Measurements from ENCODE around the gene LRRC53.

LRRC53 gene

DNA sequence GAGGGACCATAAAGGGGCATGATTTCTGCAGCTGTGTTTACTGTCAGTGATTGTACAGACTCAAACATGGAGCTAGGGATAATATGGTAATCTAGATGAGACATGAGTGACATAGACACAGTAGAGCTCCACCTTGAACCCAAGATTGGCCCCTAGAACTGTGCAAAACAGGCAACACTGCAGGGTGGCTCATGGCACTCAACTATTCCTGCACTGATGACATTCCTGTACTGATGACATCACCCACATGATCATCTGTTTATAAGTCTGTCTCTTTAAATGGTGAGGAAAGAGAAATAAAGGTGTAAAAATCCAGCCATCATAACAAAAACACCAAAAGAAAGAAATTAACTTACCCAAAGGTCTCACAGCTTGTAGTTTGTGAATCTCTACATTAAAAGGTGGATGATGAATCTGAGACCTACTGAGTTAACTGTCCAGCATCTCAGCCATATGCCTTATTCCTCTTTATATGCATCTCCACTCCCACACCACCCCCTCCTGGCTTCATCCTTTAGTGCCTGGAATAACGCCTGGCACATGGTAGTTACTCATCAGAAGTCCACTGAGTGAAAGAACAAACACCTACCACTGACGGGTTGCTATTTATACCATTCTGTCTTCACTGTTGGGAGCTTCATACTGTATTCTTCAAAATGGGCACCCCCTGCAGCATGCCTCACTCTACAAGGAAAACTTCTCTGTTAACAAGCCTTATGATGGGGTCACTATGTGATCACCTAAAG, at the start of gene LRRC53:
Gene LRRC53, minus strand, starts transcription at position 442 of the 746 bp plus-strand sequence. CDS start 29,262 bp downstream, outside the sequence.
- DNase-seq (ENCODE audit: extremely low spot score) = no peak
- POLR2A ChIA-PET = no interaction called here
- TF ChIP-seq TARDBP (IDR thresholded peaks at IDR 0.05) (no peak), SP1 (IDR thresholded peaks at IDR 0.05) (no peak), NFRKB (IDR thresholded peaks at IDR 0.05) (no peak), FOXK2 (IDR thresholded peaks at IDR 0.05) (no peak), ARNT (IDR thresholded peaks at IDR 0.05) (no peak), ZNF384 (IDR thresholded peaks at IDR 0.05) (no peak), FOXM1 (IDR thresholded peaks at IDR 0.05; ENCODE audit: borderline replicate concordance) (no peak), HDGF (IDR thresholded peaks at IDR 0.05; ENCODE audit: borderline replicate concordance) (no peak), FOXA1 (IDR thresholded peaks at IDR 0.05) (no peak), ELF4 (IDR thresholded peaks at IDR 0.05) (no peak), LEF1 (IDR thresholded peaks at IDR 0.05; ENCODE audit: borderline replicate concordance) (no peak), CTBP1 (IDR thresholded peaks at IDR 0.05; ENCODE audit: borderline replicate concordance) (no peak), BHLHE40 (IDR thresholded peaks at IDR 0.05; ENCODE audit: borderline replicate concordance) (no peak), L3MBTL2 (conservative IDR thresholded peaks at IDR 0.05) (no peak), SUZ12 (IDR thresholded peaks at IDR 0.05) (no peak)
- TF ChIP-seq, protein P1, sequence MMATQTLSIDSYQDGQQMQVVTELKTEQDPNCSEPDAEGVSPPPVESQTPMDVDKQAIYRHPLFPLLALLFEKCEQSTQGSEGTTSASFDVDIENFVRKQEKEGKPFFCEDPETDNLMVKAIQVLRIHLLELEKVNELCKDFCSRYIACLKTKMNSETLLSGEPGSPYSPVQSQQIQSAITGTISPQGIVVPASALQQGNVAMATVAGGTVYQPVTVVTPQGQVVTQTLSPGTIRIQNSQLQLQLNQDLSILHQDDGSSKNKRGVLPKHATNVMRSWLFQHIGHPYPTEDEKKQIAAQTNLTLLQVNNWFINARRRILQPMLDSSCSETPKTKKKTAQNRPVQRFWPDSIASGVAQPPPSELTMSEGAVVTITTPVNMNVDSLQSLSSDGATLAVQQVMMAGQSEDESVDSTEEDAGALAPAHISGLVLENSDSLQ (IDR thresholded peaks at IDR 0.05) = no peak
- CTCF ChIA-PET = interaction anchor here (0.6 to 0.8 kb wide), 2 partner anchors 9 to 13 kb away, joined by 3 read pairs; no protein-coding TSS in a partner anchor

DNA sequence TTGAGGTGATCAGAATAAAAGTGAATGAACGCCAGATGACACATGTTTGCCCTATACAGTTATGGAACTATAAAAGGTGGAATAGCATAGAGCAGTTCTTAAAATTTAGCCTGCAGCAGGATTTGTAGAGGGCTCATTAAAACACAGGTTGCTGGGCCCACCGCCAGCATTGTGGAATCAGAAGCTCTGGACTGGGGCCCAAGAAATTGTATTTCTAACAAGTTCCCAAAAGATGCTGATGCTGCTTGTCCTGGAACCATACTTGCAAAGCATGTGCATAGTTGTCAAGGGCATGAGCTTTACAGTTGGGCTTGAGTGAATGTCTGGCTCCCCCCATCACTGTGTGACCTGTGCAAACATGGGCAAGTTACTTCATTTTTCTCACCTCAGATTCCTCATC, 37.5 kb upstream of the LRRC53 start:
- CTCF ChIA-PET = no interaction called here
- TF ChIP-seq ARNT (IDR thresholded peaks at IDR 0.05) (no peak), HDGF (IDR thresholded peaks at IDR 0.05; ENCODE audit: borderline replicate concordance) (no peak), FOXA1 (IDR thresholded peaks at IDR 0.05) (no peak), L3MBTL2 (conservative IDR thresholded peaks at IDR 0.05) (no peak), SUZ12 (IDR thresholded peaks at IDR 0.05) (no peak), FOXM1 (IDR thresholded peaks at IDR 0.05; ENCODE audit: borderline replicate concordance) (no peak), TARDBP (IDR thresholded peaks at IDR 0.05) (no peak), SP1 (IDR thresholded peaks at IDR 0.05) (no peak), LEF1 (IDR thresholded peaks at IDR 0.05; ENCODE audit: borderline replicate concordance) (no peak), ELF4 (IDR thresholded peaks at IDR 0.05) (no peak), CTBP1 (IDR thresholded peaks at IDR 0.05; ENCODE audit: borderline replicate concordance) (no peak), BHLHE40 (IDR thresholded peaks at IDR 0.05; ENCODE audit: borderline replicate concordance) (no peak), ZNF384 (IDR thresholded peaks at IDR 0.05) (no peak)
- TF ChIP-seq, protein P1 (IDR thresholded peaks at IDR 0.05) = no peak
- DNase-seq (ENCODE audit: extremely low spot score) = no peak
- POLR2A ChIA-PET = no interaction called here

DNA sequence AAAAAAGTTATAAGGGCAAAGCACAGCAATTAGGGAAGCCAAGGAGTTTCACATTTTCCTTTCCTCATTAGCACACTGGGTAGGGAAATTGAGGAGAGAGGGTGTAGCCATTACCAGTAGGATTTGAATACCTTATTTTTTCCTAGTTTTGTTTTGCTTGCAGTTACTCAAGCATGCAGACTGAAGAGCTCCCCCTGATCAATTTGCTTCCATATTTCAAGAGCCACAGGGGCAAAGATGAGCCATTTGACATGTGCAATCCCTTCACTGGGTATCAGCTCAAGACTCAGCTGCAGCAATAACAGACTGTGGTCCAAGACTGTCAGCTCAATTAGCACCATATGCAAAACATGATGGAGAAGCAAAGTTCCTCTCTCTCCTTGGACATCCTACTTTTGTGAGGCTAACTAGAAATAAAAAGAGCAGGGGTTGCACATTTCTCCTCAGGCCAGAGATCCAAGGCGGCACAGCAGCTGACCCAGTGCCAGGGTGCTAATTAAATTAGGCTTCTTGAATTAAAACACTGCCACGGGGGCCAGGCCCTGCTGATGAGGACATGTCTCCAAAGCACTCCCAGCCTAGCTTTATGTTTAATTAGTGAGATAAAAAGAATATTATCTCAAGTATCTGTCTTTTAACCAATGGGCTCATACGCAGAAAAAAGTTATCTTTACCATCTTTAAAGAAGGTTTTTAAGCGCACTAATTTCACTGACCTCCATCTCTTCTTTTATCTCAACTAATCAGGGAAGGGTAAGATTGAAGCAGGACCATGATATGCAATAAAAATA, 36.7 kb upstream of the LRRC53 start:
- POLR2A ChIA-PET = no interaction called here
- CTCF ChIA-PET = no interaction called here
- TF ChIP-seq FOXM1 (IDR thresholded peaks at IDR 0.05; ENCODE audit: borderline replicate concordance) (no peak), ZNF384 (IDR thresholded peaks at IDR 0.05) (no peak), SP1 (IDR thresholded peaks at IDR 0.05) (no peak), ELF4 (IDR thresholded peaks at IDR 0.05) (no peak), FOXK2 (IDR thresholded peaks at IDR 0.05) (no peak), SUZ12 (IDR thresholded peaks at IDR 0.05) (no peak), LEF1 (IDR thresholded peaks at IDR 0.05; ENCODE audit: borderline replicate concordance) (no peak), NFRKB (IDR thresholded peaks at IDR 0.05) (no peak), CTBP1 (IDR thresholded peaks at IDR 0.05; ENCODE audit: borderline replicate concordance) (no peak), HDGF (IDR thresholded peaks at IDR 0.05; ENCODE audit: borderline replicate concordance) (no peak), BHLHE40 (IDR thresholded peaks at IDR 0.05; ENCODE audit: borderline replicate concordance) (no peak), FOXA1 (IDR thresholded peaks at IDR 0.05) (no peak), TARDBP (IDR thresholded peaks at IDR 0.05) (no peak)
- TF ChIP-seq, protein P1 (IDR thresholded peaks at IDR 0.05) = no peak
- DNase-seq (ENCODE audit: extremely low spot score) = no peak

DNA sequence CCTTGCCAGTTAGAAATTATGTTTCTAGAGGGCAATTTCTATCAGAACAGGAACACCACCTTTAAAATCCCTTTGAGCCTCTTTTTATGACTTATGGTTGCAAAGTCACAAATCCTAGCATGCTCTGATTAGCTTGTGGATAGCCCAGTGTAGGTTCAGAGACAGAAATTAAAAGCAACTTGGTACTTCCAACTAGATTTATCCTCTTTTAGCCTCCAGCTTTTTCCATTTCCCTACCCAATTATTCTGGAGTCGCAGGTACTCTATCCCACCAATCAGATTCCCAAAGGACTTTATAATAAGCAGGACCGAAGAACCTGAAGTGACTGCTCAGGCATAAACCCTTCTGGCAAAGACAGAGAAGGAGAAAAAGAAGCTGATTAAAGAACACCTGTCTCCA, 33.4 kb upstream of the LRRC53 start:
- DNase-seq (ENCODE audit: extremely low spot score) = no peak
- CTCF ChIA-PET = no interaction called here
- POLR2A ChIA-PET = no interaction called here
- no peak for TF ChIP-seq CTBP1 (IDR thresholded peaks at IDR 0.05; ENCODE audit: borderline replicate concordance)
- TF ChIP-seq ZNF384 (IDR thresholded peaks at IDR 0.05) = no peak
- TF ChIP-seq FOXK2 (IDR thresholded peaks at IDR 0.05) = no peak
- TF ChIP-seq ELF4 (IDR thresholded peaks at IDR 0.05) = no peak
- no peak for TF ChIP-seq SP1 (IDR thresholded peaks at IDR 0.05)
- no peak for TF ChIP-seq HDGF (IDR thresholded peaks at IDR 0.05; ENCODE audit: borderline replicate concordance)
- no peak for TF ChIP-seq ARNT (IDR thresholded peaks at IDR 0.05)

GRCh38 chr1:74534241-74534640, 21.8 kb upstream of the LRRC53 start:
- TF ChIP-seq TARDBP (IDR thresholded peaks at IDR 0.05) (no peak), SUZ12 (IDR thresholded peaks at IDR 0.05) (no peak)
- ChIA-PET POLR2A (no interaction called here), CTCF (no interaction called here)
- no peak for DNase-seq (ENCODE audit: extremely low spot score)

- DNase-seq (ENCODE audit: extremely low spot score) = no peak
- CTCF ChIA-PET = no interaction called here
- POLR2A ChIA-PET = no interaction called here
- TF ChIP-seq SUZ12 (IDR thresholded peaks at IDR 0.05) = no peak
- TF ChIP-seq CTBP1 (IDR thresholded peaks at IDR 0.05; ENCODE audit: borderline replicate concordance) = no peak
- no peak for TF ChIP-seq ELF4 (IDR thresholded peaks at IDR 0.05)
- no peak for TF ChIP-seq ZNF384 (IDR thresholded peaks at IDR 0.05)
- TF ChIP-seq BHLHE40 (IDR thresholded peaks at IDR 0.05; ENCODE audit: borderline replicate concordance) = no peak
- TF ChIP-seq SP1 (IDR thresholded peaks at IDR 0.05) = no peak
- TF ChIP-seq FOXA1 (IDR thresholded peaks at IDR 0.05) = no peak
- no peak for TF ChIP-seq FOXM1 (IDR thresholded peaks at IDR 0.05; ENCODE audit: borderline replicate concordance)
- no peak for TF ChIP-seq L3MBTL2 (conservative IDR thresholded peaks at IDR 0.05)
- no peak for TF ChIP-seq ARNT (IDR thresholded peaks at IDR 0.05)
- no peak for TF ChIP-seq TARDBP (IDR thresholded peaks at IDR 0.05)
Measured at GRCh38 chr1:74531796-74532195, 19.4 kb upstream of the LRRC53 start.
